ENCODE measurements around the gene MMP2. TPM values are rescaled to one million over a fixed set of nuclear protein-coding genes. Genes with fewer than 3 reads are reported as not detected.

The MMP2 gene
- total RNA-seq, 1 experiment from 2014 or later = 311 TPM

- H3K9me3 ChIP-seq (ENCODE audit: control insufficient read depth, insufficient read depth, low read depth, low read length) = no peaks in the 10 kb centered on the region
- ATAC-seq (no peak), DNase-seq (ENCODE audit: low read depth, low spot score) (no peak)
- intact Hi-C loops (cut with micrococcal nuclease; ENCODE audit: unreplicated experiment) = no loop called here
- H3K36me3 ChIP-seq (ENCODE audit: control insufficient read depth, insufficient read depth, low read length) = no peaks in the 10 kb centered on the region
- POLR2A ChIA-PET = no interaction called here
- in situ Hi-C loops (cut with HindIII; ENCODE audit: low pct_unique_long_range_greater_than_20kb, low sequenced_read_pairs) = no loop called here
- peaks cover 19% of the 10 kb centered on the region for H3K4me1 ChIP-seq (ENCODE audit: control insufficient read depth, insufficient read depth, low read length)
- CTCF ChIA-PET = no interaction called here
- TF ChIP-seq CTCF (IDR thresholded peaks at IDR 0.05) (no peak), SIN3A (IDR thresholded peaks at IDR 0.05; ENCODE audit: borderline replicate concordance, insufficient read depth, low read depth, low read length) (no peak), TCF7L2 (IDR thresholded peaks at IDR 0.05; ENCODE audit: low read depth, low read length) (no peak), REST (IDR thresholded peaks at IDR 0.05; ENCODE audit: insufficient read depth in 1 of 2, low read depth in 2 of 2, low read length in 1 of 2) (no peak), POLR2AphosphoS5 (IDR thresholded peaks at IDR 0.05; ENCODE audit: low read depth, low read length) (no peak)
- no peaks in the 10 kb centered on the region for H3K27me3 ChIP-seq (ENCODE audit: control insufficient read depth, insufficient read depth, low read length)
- H3K27ac ChIP-seq (ENCODE audit: low read length) = peak overlapping the region; percentile 57; the same call in 1 of the 2 replicates
- BruUV-seq (replicated peaks) = TSS peak; percentile 59
- no peak overlapping the region for H3K4me3 ChIP-seq (ENCODE audit: low read depth in 2 of 2, low read length in 2 of 2)
Measured at GRCh38 chr16:55482056-55482455, 3.1 kb downstream of the MMP2 start.

- ATAC-seq (no peak), DNase-seq (ENCODE audit: low read depth, low spot score) (no peak)
- POLR2A ChIA-PET = no interaction called here
- peaks cover 3% of the 10 kb centered on the region; the same call in 1 of the 2 replicates for H3K36me3 ChIP-seq (ENCODE audit: control insufficient read depth, insufficient read depth, low read length)
- H3K4me1 ChIP-seq (ENCODE audit: control insufficient read depth, insufficient read depth, low read length) = no peaks in the 10 kb centered on the region
- in situ Hi-C loops (cut with HindIII; ENCODE audit: low pct_unique_long_range_greater_than_20kb, low sequenced_read_pairs) = no loop called here
- no peaks in the 10 kb centered on the region for H3K27me3 ChIP-seq (ENCODE audit: control insufficient read depth, insufficient read depth, low read length)
- no peak overlapping the region for H3K4me3 ChIP-seq (ENCODE audit: low read depth in 2 of 2, low read length in 2 of 2)
- H3K9me3 ChIP-seq (ENCODE audit: control insufficient read depth, insufficient read depth, low read depth, low read length) = no peaks in the 10 kb centered on the region
- CTCF ChIA-PET = no interaction called here
- intact Hi-C loops (cut with micrococcal nuclease; ENCODE audit: unreplicated experiment) = no loop called here
- TF ChIP-seq POLR2AphosphoS5 (IDR thresholded peaks at IDR 0.05; ENCODE audit: low read depth, low read length) (no peak), REST (IDR thresholded peaks at IDR 0.05; ENCODE audit: insufficient read depth in 1 of 2, low read depth in 2 of 2, low read length in 1 of 2) (no peak), CTCF (IDR thresholded peaks at IDR 0.05) (no peak), TCF7L2 (IDR thresholded peaks at IDR 0.05; ENCODE audit: low read depth, low read length) (no peak), SIN3A (IDR thresholded peaks at IDR 0.05; ENCODE audit: borderline replicate concordance, insufficient read depth, low read depth, low read length) (no peak)
- no peak overlapping the region for H3K27ac ChIP-seq (ENCODE audit: low read length)
- no TSS peak for BruUV-seq (replicated peaks)
Measured at GRCh38 chr16:55487048-55487803, 8.2 kb downstream of the MMP2 start.
